ENCODE measurements around the gene BRAT1.
"Not testable (repeated sequence)": the region's sequence is repeated elsewhere in the genome, so short reads cannot be mapped to it uniquely, and the experiment has no call there.

BRAT1 gene

DNA sequence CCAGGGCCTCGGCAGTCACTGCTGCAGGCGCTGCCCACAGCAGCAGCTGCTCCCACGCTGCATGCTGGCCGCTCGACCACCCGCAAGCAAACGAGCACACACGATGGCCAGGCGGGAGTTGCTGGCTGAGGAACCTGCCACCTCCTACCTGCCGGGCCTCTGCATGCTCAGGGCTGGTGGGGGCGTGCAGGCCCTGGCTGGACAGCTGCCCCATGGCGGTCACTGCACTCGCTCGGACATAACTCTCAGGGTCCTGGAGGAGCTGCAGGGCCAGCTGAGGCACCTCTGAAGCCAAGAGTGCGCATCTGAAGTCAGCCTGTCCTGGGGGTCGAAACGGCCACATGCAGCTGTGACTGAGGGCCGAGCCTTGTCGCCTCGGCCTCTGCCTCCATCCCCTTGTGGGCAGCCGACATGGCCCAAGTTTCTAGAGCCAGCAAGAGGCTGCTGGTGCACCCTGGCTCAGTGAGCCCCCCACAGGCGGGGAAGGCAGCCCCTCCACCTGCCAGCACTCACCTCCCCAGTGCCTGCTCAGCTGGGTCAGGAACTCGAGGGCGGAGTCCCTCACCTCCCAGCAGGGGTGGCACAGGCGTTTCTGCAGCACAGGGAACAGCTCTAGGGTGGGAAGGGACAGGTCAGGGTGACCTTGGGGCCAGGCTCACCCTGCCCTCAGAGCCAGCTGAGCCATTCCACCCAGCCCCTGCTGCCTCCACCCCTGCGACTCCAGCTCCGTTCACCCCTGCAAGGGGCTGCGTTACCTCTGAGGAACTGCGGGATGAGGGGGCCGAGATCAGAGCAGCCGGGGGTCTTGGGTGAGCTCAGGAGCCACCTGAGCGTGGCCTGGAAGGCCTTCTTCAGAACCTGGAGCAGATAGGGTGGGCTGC, 16.1 kb downstream of the BRAT1 start:
- Histone ChIP-seq H3K4me3 (ENCODE audit: low read length) (no peak overlapping the region), H3K27ac (ENCODE audit: low read length) (no peak overlapping the region), H3K9ac (ENCODE audit: low read length) (no peak overlapping the region), H3K36me3 (ENCODE audit: control insufficient read depth, low read depth, low read length) (peaks cover 37% of the 10 kb centered on the region), H3K9me3 (ENCODE audit: control insufficient read depth, low read depth, low read length) (no peaks in the 10 kb centered on the region), H3K27me3 (ENCODE audit: control insufficient read depth, insufficient read depth, low read length) (no peaks in the 10 kb centered on the region), H3K4me1 (ENCODE audit: control insufficient read depth, low read depth, low read length) (no peaks in the 10 kb centered on the region)

DNA sequence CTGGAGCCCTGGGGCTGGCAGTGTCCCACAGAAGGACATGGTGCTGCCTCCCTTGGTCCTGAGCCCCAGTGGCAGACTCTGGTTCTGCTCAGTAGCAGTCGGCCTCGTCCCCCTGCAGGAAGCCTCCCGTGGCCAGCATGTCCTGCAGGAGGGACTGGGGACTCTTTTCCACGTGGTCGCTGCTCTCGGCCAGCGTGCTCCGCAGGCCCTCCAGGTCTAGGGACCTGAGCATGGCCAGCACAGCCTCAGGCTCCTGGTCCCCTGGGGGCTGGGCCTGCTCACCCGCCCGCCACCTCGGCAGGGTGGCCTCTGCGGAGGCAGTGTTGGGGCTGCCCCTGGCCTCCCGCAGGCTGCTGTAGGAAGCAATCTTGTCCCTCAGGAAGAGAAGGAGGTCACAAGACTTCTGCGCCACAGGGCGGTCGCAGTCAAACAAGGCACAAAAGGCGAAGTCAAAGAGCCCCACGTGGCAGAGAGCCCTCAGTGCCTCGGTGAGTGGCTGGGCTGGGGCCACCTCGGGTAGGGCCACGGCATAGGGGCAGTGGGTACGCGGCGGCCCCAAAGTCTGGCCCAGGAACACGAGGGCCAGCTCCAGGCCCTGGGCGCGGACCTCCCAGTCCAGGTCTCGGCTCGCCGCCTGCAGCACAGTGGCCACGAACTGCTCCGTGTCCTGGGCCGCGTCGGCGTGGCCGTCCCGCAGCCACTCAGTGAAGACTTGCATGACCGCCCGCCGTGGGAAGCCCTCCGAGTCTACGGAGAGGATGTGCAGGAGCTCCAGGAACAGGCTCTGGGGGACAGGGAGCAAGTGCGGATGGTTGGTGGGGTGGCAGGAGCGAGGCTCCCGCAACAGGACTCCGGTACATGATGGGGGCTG, 17.1 kb downstream of the BRAT1 start:
- no peak overlapping the region for H3K9ac ChIP-seq (ENCODE audit: low read length)
- H3K27me3 ChIP-seq (ENCODE audit: control insufficient read depth, insufficient read depth, low read length) = no peaks in the 10 kb centered on the region
- no peak overlapping the region for H3K27ac ChIP-seq (ENCODE audit: low read length)
- H3K36me3 ChIP-seq (ENCODE audit: control insufficient read depth, low read depth, low read length) = peaks cover 27% of the 10 kb centered on the region
- no peaks in the 10 kb centered on the region for H3K9me3 ChIP-seq (ENCODE audit: control insufficient read depth, low read depth, low read length)
- no peaks in the 10 kb centered on the region for H3K4me1 ChIP-seq (ENCODE audit: control insufficient read depth, low read depth, low read length)
- no peak overlapping the region for H3K4me3 ChIP-seq (ENCODE audit: low read length)

- H3K27me3 ChIP-seq (ENCODE audit: control insufficient read depth, insufficient read depth, low read length); H3K4me1 ChIP-seq (ENCODE audit: control insufficient read depth, low read depth, low read length); H3K27ac ChIP-seq (ENCODE audit: low read length); H3K9me3 ChIP-seq (ENCODE audit: control insufficient read depth, low read depth, low read length); H3K4me3 ChIP-seq (ENCODE audit: low read length); H3K9ac ChIP-seq (ENCODE audit: low read length): not testable (repeated sequence)
- H3K36me3 ChIP-seq (ENCODE audit: control insufficient read depth, low read depth, low read length) = peaks cover 20% of the 10 kb centered on the region
Observed at GRCh38 chr7:2535872-2536627, 19.3 kb downstream of the BRAT1 start.

DNA sequence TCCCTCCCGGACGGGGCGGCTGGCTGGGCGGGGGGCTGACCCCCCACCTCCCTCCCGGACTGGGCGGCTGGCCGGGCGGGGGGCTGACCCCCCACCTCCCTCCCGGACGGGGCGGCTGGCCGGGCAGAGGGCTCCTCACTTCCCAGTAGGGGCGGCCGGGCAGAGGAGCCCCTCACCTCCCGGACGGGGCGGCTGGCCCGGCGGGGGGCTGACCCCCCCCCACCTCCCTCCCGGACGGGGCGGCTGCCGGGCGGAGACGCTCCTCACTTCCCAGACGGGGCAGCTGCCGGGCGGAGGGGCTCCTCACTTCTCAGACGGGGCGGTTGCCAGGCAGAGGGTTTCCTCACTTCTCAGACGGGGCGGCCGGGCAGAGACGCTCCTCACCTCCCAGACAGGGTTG, 21.1 kb downstream of the BRAT1 start:
- not testable (repeated sequence) for H3K27ac ChIP-seq (ENCODE audit: low read length); H3K4me3 ChIP-seq (ENCODE audit: low read length); H3K9me3 ChIP-seq (ENCODE audit: control insufficient read depth, low read depth, low read length); H3K9ac ChIP-seq (ENCODE audit: low read length); H3K27me3 ChIP-seq (ENCODE audit: control insufficient read depth, insufficient read depth, low read length); H3K4me1 ChIP-seq (ENCODE audit: control insufficient read depth, low read depth, low read length)
- peaks cover 13% of the 10 kb centered on the region for H3K36me3 ChIP-seq (ENCODE audit: control insufficient read depth, low read depth, low read length)

DNA sequence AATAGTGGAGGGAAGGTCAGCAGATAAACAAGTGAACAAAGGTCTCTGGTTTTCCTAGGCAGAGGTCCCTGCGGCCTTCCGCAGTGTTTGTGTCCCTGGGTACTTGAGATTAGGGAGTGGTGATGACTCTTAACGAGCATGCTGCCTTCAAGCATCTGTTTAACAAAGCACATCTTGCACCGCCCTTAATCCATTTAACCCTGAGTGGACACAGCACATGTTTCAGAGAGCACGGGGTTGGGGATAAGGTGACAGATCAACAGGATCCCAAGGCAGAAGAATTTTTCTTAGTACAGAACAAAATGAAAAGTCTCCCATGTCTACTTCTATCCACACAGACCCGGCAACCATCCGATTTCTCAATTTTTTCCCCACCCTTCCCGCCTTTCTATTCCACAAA, 21.8 kb downstream of the BRAT1 start:
- not testable (repeated sequence) for H3K27me3 ChIP-seq (ENCODE audit: control insufficient read depth, insufficient read depth, low read length); H3K9me3 ChIP-seq (ENCODE audit: control insufficient read depth, low read depth, low read length); H3K4me1 ChIP-seq (ENCODE audit: control insufficient read depth, low read depth, low read length); H3K27ac ChIP-seq (ENCODE audit: low read length); H3K4me3 ChIP-seq (ENCODE audit: low read length); H3K9ac ChIP-seq (ENCODE audit: low read length); H3K36me3 ChIP-seq (ENCODE audit: control insufficient read depth, low read depth, low read length)

GRCh38 chr7:2532816-2533215, 22.5 kb downstream of the BRAT1 start:
- not testable (repeated sequence) for H3K27me3 ChIP-seq (ENCODE audit: control insufficient read depth, insufficient read depth, low read length); H3K27ac ChIP-seq (ENCODE audit: low read length); H3K4me3 ChIP-seq (ENCODE audit: low read length); H3K9me3 ChIP-seq (ENCODE audit: control insufficient read depth, low read depth, low read length); H3K4me1 ChIP-seq (ENCODE audit: control insufficient read depth, low read depth, low read length); H3K9ac ChIP-seq (ENCODE audit: low read length); H3K36me3 ChIP-seq (ENCODE audit: control insufficient read depth, low read depth, low read length)

DNA sequence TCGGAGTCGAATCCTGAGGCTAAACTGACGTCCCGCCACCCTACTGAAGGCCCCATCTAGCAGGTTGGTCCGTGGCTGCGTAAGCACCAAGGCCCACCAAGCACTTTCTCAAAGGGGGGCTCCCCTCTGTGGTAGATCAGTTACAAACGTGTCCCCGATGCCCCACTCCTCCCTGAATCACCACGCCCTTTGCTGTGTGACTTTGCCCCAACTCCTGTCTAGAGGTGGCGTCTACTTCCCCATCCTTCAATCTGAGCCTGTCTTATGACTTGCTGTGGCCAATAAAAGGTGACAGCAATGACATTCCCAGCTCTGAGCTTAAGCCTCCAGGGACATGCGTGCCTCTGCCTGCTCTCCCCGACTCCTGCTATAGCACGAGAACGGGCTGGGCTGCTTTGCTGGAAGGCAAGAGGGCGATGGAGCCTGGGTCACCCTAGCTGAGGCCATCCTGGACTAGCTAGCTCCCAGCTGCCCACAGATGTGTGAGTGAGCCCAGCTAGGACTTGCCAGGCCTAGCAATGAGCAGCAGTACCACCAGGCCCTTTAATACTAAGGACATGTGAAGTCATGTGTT, 23.0 kb downstream of the BRAT1 start:
- H3K27ac ChIP-seq (ENCODE audit: low read length); H3K4me3 ChIP-seq (ENCODE audit: low read length); H3K36me3 ChIP-seq (ENCODE audit: control insufficient read depth, low read depth, low read length); H3K27me3 ChIP-seq (ENCODE audit: control insufficient read depth, insufficient read depth, low read length); H3K9ac ChIP-seq (ENCODE audit: low read length); H3K9me3 ChIP-seq (ENCODE audit: control insufficient read depth, low read depth, low read length); H3K4me1 ChIP-seq (ENCODE audit: control insufficient read depth, low read depth, low read length): not testable (repeated sequence)

GRCh38 chr7:2531796-2532110, 23.6 kb downstream of the BRAT1 start:
- not testable (repeated sequence) for H3K9ac ChIP-seq (ENCODE audit: low read length); H3K27me3 ChIP-seq (ENCODE audit: control insufficient read depth, insufficient read depth, low read length); H3K27ac ChIP-seq (ENCODE audit: low read length); H3K36me3 ChIP-seq (ENCODE audit: control insufficient read depth, low read depth, low read length); H3K9me3 ChIP-seq (ENCODE audit: control insufficient read depth, low read depth, low read length); H3K4me3 ChIP-seq (ENCODE audit: low read length); H3K4me1 ChIP-seq (ENCODE audit: control insufficient read depth, low read depth, low read length)

DNA sequence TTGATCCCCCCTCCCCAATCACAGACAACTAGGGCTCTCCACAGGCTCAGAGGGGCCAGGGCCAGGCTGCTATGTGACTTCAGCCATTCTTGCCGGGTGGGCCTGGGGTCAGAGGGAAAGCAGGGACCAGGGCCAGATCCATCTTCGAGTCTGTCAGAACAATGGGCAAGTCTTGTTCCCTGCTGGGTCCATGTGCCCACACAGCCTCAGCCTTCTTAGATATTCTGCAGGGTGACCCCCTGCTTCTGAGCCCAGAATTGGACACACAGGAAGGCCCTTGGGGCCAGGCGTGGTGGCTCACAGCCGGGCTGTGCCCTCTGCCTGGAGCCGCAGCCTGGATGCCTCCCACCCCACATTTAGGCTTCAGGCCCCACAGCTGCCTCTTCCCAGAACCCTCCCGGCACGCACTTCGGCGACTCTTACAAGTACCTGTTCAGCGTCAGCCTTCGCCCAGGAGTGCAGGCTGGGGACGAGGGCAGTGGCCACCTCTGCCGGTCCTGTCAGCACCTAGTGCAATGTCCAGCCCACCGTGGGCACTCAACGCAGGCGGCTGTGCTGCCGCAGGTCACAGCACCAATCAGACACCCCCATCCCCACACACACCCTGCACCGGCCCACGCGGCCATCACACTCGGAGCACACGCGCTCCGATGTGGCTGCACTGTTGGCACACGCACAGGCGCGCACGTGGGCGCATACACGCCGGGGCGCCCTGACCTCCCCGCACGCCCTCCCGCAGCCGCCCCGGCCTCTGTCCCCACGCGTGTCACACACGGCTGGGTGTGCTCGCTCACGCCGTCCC, 24.1 kb downstream of the BRAT1 start:
- not testable (repeated sequence) for H3K4me3 ChIP-seq (ENCODE audit: low read length); H3K27me3 ChIP-seq (ENCODE audit: control insufficient read depth, insufficient read depth, low read length); H3K36me3 ChIP-seq (ENCODE audit: control insufficient read depth, low read depth, low read length); H3K4me1 ChIP-seq (ENCODE audit: control insufficient read depth, low read depth, low read length); H3K27ac ChIP-seq (ENCODE audit: low read length); H3K9ac ChIP-seq (ENCODE audit: low read length); H3K9me3 ChIP-seq (ENCODE audit: control insufficient read depth, low read depth, low read length)

DNA sequence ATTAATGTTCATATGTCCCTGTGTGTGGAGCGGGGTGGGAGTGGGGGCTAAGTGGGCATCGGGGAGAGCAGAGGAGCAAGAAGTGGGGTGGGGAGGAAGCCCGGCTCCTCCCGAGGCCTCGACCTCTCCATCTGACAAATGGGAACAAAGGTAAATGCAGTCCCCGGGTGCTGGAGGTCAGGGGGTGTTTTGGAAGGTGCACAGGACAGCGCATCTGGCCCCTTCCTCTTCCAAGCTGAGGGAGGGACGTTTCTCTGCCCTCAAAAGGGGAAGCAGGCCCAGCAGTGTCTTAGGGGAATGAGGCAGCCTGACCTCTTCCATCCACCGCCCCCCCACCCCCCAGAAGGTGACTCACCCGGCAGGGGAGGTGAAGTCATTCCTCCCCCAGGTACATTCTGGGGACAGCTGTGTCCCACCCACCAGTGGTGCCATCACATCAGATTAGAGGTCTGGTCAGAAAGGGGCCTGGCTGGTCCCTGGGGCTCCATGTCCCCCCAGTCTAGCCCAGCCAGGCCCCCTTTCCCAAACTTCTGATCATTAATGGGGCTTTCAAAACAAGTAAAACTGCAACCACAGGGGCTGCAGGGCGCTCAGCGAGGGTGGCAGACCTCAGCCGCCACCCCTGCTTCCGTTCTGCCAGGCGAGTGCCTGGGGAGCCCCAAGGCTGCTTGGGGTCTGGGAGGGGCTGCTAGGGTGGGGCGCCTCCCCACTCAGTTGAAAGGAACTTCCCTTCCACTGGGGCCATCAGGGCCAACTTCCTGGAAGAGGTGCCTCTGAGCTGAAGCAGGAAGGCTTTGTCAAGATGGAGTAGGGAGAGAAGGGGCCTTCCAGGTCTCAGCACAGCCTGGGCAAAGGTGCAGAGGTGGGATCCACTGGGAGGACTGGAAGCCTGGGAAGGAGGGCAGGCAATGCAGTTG, 25.0 kb downstream of the BRAT1 start:
- Histone ChIP-seq H3K9me3 (ENCODE audit: control insufficient read depth, low read depth, low read length) (no peaks in the 10 kb centered on the region), H3K27ac (ENCODE audit: low read length) (no peak overlapping the region), H3K36me3 (ENCODE audit: control insufficient read depth, low read depth, low read length) (peaks cover 18% of the 10 kb centered on the region), H3K4me3 (ENCODE audit: low read length) (no peak overlapping the region), H3K27me3 (ENCODE audit: control insufficient read depth, insufficient read depth, low read length) (no peaks in the 10 kb centered on the region), H3K4me1 (ENCODE audit: control insufficient read depth, low read depth, low read length) (peaks cover 12% of the 10 kb centered on the region), H3K9ac (ENCODE audit: low read length) (no peak overlapping the region)
